H9 (cell line): ENCODE data around the gene ARHGDIB. TPM values are rescaled to one million over a fixed set of nuclear protein-coding genes. Genes with fewer than 3 reads are reported as not detected.

Experiments
- DNase-seq: peaks from one replicate; pipeline ENCODE4 v3.0.0-alpha.2; 2017
- H2AFZ ChIP-seq: one replicate; pipeline ENCODE4 v1.6.1; 2013; ENCODE audit warnings: mild to moderate bottlenecking, low read length, control low read depth, moderate library complexity
- H2AK5ac ChIP-seq: 2 replicates; pipeline ENCODE4 v1.6.1; 2013; ENCODE audit warnings: low read length, control low read depth, mixed read lengths; ENCODE audit not compliant: insufficient read length
- H2BK120ac ChIP-seq: one replicate; pipeline ENCODE4 v1.6.1; 2013; ENCODE audit warnings: low read depth, mild to moderate bottlenecking, low read length, control low read depth, inconsistent platforms; ENCODE audit not compliant: poor library complexity, severe bottlenecking
- H2BK12ac ChIP-seq: 2 replicates; pipeline ENCODE4 v1.6.1; 2013; ENCODE audit warnings: low read length, control low read depth, mixed read lengths, low read depth; ENCODE audit not compliant: insufficient read length
- H2BK15ac ChIP-seq: 2 replicates; pipeline ENCODE4 v1.6.1; 2013; ENCODE audit warnings: low read depth, low read length, control low read depth
- H2BK20ac ChIP-seq: one replicate; pipeline ENCODE4 v1.6.1; 2013; ENCODE audit warnings: low read depth, mild to moderate bottlenecking, low read length, control low read depth, inconsistent platforms; ENCODE audit not compliant: poor library complexity, severe bottlenecking
- H2BK5ac ChIP-seq: 2 replicates; pipeline ENCODE4 v1.6.1; 2013; ENCODE audit warnings: low read length, control low read depth, mixed read lengths; ENCODE audit not compliant: insufficient read length
- H3K14ac ChIP-seq: 2 replicates; pipeline ENCODE4 v1.6.1; 2013; ENCODE audit warnings: low read length, control low read depth; ENCODE audit not compliant: insufficient read depth
- H3K18ac ChIP-seq: 2 replicates; pipeline ENCODE4 v1.6.1; 2013; ENCODE audit warnings: low read depth, mild to moderate bottlenecking, mixed read lengths, low read length, control low read depth; ENCODE audit not compliant: insufficient read length
- H3K23ac ChIP-seq: 2 replicates; pipeline ENCODE4 v1.6.1; 2013; ENCODE audit warnings: low read length, control low read depth, mixed read lengths, low read depth; ENCODE audit not compliant: insufficient read length
- H3K23me2 ChIP-seq: 2 replicates; pipeline ENCODE4 v1.6.1; 2013; ENCODE audit warnings: low read depth, mild to moderate bottlenecking, mixed read lengths, low read length, control low read depth; ENCODE audit not compliant: insufficient read length, poor library complexity, severe bottlenecking
- H3K27ac ChIP-seq: 2 replicates; pipeline ENCODE4 v1.5.1; 2013; ENCODE audit warnings: low read length, control low read depth, mixed read lengths, low read depth; ENCODE audit not compliant: insufficient read length
- H3K27me3 ChIP-seq: 2 replicates; pipeline ENCODE4 v1.6.1; 2013; ENCODE audit warnings: low read length, control low read depth, inconsistent platforms; ENCODE audit not compliant: insufficient read depth
- H3K4ac ChIP-seq: 2 replicates; pipeline ENCODE4 v1.6.1; 2013; ENCODE audit warnings: low read depth, mild to moderate bottlenecking, control low read depth, inconsistent platforms, low read length, moderate library complexity
- H3K4me1 ChIP-seq: 2 replicates; pipeline ENCODE4 v1.6.1; 2013; ENCODE audit warnings: low read length, control low read depth, inconsistent platforms; ENCODE audit not compliant: insufficient read depth
- H3K4me2 ChIP-seq: 2 replicates; pipeline ENCODE4 v1.6.1; 2013; ENCODE audit warnings: low read length, control low read depth, mixed read lengths; ENCODE audit not compliant: insufficient read length, insufficient read depth
- H3K56ac ChIP-seq: 2 replicates; pipeline ENCODE4 v1.6.1; 2013; ENCODE audit warnings: low read depth, mild to moderate bottlenecking, mixed read lengths, low read length, control low read depth; ENCODE audit not compliant: insufficient read length
- H3K79me1 ChIP-seq: 2 replicates; pipeline ENCODE4 v1.6.1; 2013; ENCODE audit warnings: low read depth, mild to moderate bottlenecking, moderate library complexity, low read length, control low read depth, inconsistent platforms; ENCODE audit not compliant: insufficient read depth, poor library complexity, severe bottlenecking
- H3K79me2 ChIP-seq: 2 replicates; pipeline ENCODE4 v1.6.1; 2013; ENCODE audit warnings: low read length, control low read depth, inconsistent platforms; ENCODE audit not compliant: insufficient read depth
- H3K9ac ChIP-seq: 2 replicates; pipeline ENCODE4 v1.6.1; 2013; ENCODE audit warnings: low read length, control low read depth, mixed read lengths; ENCODE audit not compliant: insufficient read length; ENCODE audit errors: extremely low read depth
- H3K9me3 ChIP-seq: one replicate; pipeline ENCODE4 v1.6.1; 2013; ENCODE audit warnings: low read depth, low read length, inconsistent platforms; ENCODE audit not compliant: control insufficient read depth
- H3T11ph ChIP-seq: one replicate; pipeline ENCODE4 v1.6.1; 2013; ENCODE audit warnings: mild to moderate bottlenecking, low read length, control low read depth, inconsistent platforms
- H4K20me1 ChIP-seq: one replicate; pipeline ENCODE4 v1.6.1; 2013; ENCODE audit not compliant: control insufficient read depth, insufficient read length, insufficient read depth
- H4K5ac ChIP-seq: 2 replicates; pipeline ENCODE4 v1.6.1; 2013; ENCODE audit warnings: low read depth, mild to moderate bottlenecking, mixed read lengths, low read length, control low read depth; ENCODE audit not compliant: insufficient read length
- H4K8ac ChIP-seq: replicated peaks from 2 replicates; pipeline ENCODE4 v1.6.1; 2013; ENCODE audit warnings: low read length, control low read depth, mixed read lengths, low read depth; ENCODE audit not compliant: insufficient read length
- H4K91ac ChIP-seq: 2 replicates; pipeline ENCODE4 v1.6.1; 2013; ENCODE audit warnings: low read depth, mild to moderate bottlenecking, moderate library complexity, mixed read lengths, low read length, control low read depth; ENCODE audit not compliant: insufficient read length
- H3K27ac Mint-ChIP-seq, 3 experiments: 2 replicates in 2 of 3; 3 replicates in 1 of 3; pipeline ENCODE4 v1.8.0; 2020 to 2021; ENCODE audit warnings: mixed read lengths in 3 of 3, mild to moderate bottlenecking in 1 of 3, moderate library complexity in 1 of 3
- H3K27me3 Mint-ChIP-seq: 2 replicates; pipeline ENCODE4 v1.8.0; 2021; ENCODE audit warnings: low read depth, mild to moderate bottlenecking, moderate library complexity, mixed read lengths
- H3K36me3 Mint-ChIP-seq, 3 experiments: 2 replicates in 2 of 3; 3 replicates in 1 of 3; pipeline ENCODE4 v1.8.0; 2020 to 2021; ENCODE audit warnings: low read depth in 3 of 3, mixed read lengths in 3 of 3; ENCODE audit not compliant: insufficient read depth in 1 of 3
- H3K4me1 Mint-ChIP-seq, 2 experiments: 2 replicates each; pipeline ENCODE4 v1.8.0; 2020; ENCODE audit warnings: mixed read lengths in 2 of 2
- H3K4me3 Mint-ChIP-seq, 2 experiments: 2 replicates in 1 of 2; 3 replicates in 1 of 2; pipeline ENCODE4 v1.8.0; 2020 to 2021; ENCODE audit warnings: mild to moderate bottlenecking in 2 of 2, mixed read lengths in 2 of 2, moderate library complexity in 1 of 2
- H3K9me3 Mint-ChIP-seq, 2 experiments: 2 replicates in 1 of 2; 3 replicates in 1 of 2; pipeline ENCODE4 v1.8.0; 2020; ENCODE audit warnings: mild to moderate bottlenecking in 2 of 2, mixed read lengths in 2 of 2, moderate library complexity in 1 of 2
- WGBS: extraction: QIAGEN DNeasy Blood & Tissue Kit; methylation state at CpG from one replicate; pipeline ENCODE4 v1.1.7; 2013; ENCODE audit warnings: missing lambda C conversion rate, low lambda C conversion rate, mixed read lengths; ENCODE audit not compliant: insufficient read length; ENCODE audit errors: extremely low coverage; 5-methylcytosine and 5-hydroxymethylcytosine counted together
- total RNA-seq: library from RNA; stranded (reverse); gene quantifications from 2 replicates; pipeline ENCODE4 v1.2.1, GENCODE V29; 2021
- TF ChIP-seq, protein P1 (sequence below): fragments of 200-600 bp; sonication (generic); conservative IDR thresholded peaks from 3 replicates; pipeline ENCODE4 v1.8.0; 2021; ENCODE audit warnings: antibody characterized with exemption, mild to moderate bottlenecking

ARHGDIB gene
- total RNA-seq, 1 experiment from 2014 or later = 0.44 TPM

DNA sequence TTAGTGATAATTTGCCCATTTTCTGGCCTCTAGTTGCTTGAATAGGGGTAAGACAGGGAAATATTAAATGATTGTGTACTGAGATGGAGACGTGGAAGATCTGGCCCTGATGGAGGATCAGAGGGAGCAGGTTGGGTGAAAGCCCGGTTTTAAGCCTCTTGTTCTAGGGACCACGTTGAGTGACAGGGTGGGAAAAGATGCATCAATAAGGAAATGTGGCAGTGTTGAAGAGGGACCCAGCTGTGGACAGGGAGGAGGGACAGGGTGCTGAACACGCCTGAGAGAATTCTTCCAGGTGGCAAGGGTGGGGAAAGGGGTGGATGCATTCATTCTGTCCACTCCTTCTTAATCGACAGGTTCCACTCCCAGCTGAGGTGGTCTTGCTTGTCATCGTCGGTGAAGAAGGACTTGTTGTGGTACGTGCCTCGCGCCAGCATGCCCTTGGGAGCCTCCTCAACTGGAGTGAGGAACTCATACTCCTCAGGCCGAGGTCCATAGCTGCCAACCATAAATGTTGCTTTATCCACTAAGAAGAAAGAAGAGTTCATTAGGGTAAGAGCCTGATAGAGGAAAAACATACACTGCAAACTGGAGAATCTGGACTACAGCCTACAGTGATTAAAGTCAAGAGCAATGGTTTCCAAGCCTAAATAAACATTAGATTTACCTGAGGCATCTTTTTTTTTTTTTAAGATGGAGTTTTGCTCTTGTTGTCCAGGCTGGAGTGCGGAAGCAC, 19.0 kb downstream of the ARHGDIB start:
- Histone ChIP-seq H4K8ac (no peak overlapping the region), H3K9ac (no peak overlapping the region), H4K20me1 (no peaks in the 10 kb centered on the region), H2BK5ac (no peak overlapping the region), H3K23ac (no peak overlapping the region), H2BK20ac (no peak overlapping the region), H2AFZ (no peak overlapping the region), H3K79me1 (no peaks in the 10 kb centered on the region), H2AK5ac (no peak overlapping the region), H2BK120ac (no peak overlapping the region), H3K27ac (no peak overlapping the region), H3K18ac (no peak overlapping the region), H4K91ac (no peak overlapping the region), H3K56ac (no peak overlapping the region), H2BK12ac (no peak overlapping the region), H3K79me2 (no peaks in the 10 kb centered on the region), H2BK15ac (no peak overlapping the region), H3K14ac (no peak overlapping the region), H3K27me3 (no peaks in the 10 kb centered on the region), H3K4ac (no peak overlapping the region), H4K5ac (no peak overlapping the region), H3K4me2 (no peak overlapping the region), H3K23me2 (no peaks in the 10 kb centered on the region), H3T11ph (no peak overlapping the region), H3K4me1 (no peaks in the 10 kb centered on the region), H3K9me3 (no peaks in the 10 kb centered on the region)
- no peak for DNase-seq
- TF ChIP-seq, protein P1, sequence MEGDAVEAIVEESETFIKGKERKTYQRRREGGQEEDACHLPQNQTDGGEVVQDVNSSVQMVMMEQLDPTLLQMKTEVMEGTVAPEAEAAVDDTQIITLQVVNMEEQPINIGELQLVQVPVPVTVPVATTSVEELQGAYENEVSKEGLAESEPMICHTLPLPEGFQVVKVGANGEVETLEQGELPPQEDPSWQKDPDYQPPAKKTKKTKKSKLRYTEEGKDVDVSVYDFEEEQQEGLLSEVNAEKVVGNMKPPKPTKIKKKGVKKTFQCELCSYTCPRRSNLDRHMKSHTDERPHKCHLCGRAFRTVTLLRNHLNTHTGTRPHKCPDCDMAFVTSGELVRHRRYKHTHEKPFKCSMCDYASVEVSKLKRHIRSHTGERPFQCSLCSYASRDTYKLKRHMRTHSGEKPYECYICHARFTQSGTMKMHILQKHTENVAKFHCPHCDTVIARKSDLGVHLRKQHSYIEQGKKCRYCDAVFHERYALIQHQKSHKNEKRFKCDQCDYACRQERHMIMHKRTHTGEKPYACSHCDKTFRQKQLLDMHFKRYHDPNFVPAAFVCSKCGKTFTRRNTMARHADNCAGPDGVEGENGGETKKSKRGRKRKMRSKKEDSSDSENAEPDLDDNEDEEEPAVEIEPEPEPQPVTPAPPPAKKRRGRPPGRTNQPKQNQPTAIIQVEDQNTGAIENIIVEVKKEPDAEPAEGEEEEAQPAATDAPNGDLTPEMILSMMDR = no peak
- WGBS = no CpG with 5 or more reads among the region's 12 CpGs
- H3K36me3 Mint-ChIP-seq = no peaks in the 10 kb centered on the region
- no peak overlapping the region for H3K27ac Mint-ChIP-seq
- H3K4me1 Mint-ChIP-seq = peaks cover under 1 to 2% of the 10 kb centered on the region in 2 experiments; a peak in 1 of 4 replicates
- no peaks in the 10 kb centered on the region for H3K9me3 Mint-ChIP-seq
- no peaks in the 10 kb centered on the region; the same call in 1 of the 2 replicates for H3K27me3 Mint-ChIP-seq
- no peak overlapping the region for H3K4me3 Mint-ChIP-seq
